GM12864 (cell line): ENCODE measurements around the gene ABHD17C.

ENCODE experiments used
- DNase-seq: peaks from one replicate; pipeline ENCODE4 v3.0.0-alpha.2; 2011; ENCODE audit warnings: low read depth
- H3K4me3 ChIP-seq: 2 replicates; pipeline ENCODE4 v1.5.1; 2011; ENCODE audit warnings: mild to moderate bottlenecking, low read depth, low read length, control low read depth
- CTCF ChIP-seq: IDR thresholded peaks from 2 replicates; pipeline ENCODE4 v1.5.1; 2011; ENCODE audit warnings: low read depth, mild to moderate bottlenecking, moderate library complexity, low read length, control low read depth, inconsistent platforms; ENCODE audit errors: missing control alignments

Gene ABHD17C

GRCh38 chr15:80662757-80663553 lies 32.2 kb upstream of the ABHD17C start:
- DNase-seq: no peak
- TF ChIP-seq CTCF: no peak
- no peak overlapping the region for H3K4me3 ChIP-seq

GRCh38 chr15:80665151-80665550 lies 30.0 kb upstream of the ABHD17C start:
- TF ChIP-seq CTCF: no peak
- no peak for DNase-seq
- H3K4me3 ChIP-seq: no peak overlapping the region

GRCh38 chr15:80667936-80668335 lies 27.2 kb upstream of the ABHD17C start:
- no peak for TF ChIP-seq CTCF
- H3K4me3 ChIP-seq: no peak overlapping the region
- DNase-seq: no peak

GRCh38 chr15:80668546-80669236 lies 26.4 kb upstream of the ABHD17C start:
- no peak overlapping the region for H3K4me3 ChIP-seq
- no peak for DNase-seq
- TF ChIP-seq CTCF: no peak

- no peak for DNase-seq
- TF ChIP-seq CTCF: no peak
- no peak overlapping the region for H3K4me3 ChIP-seq
Measured at GRCh38 chr15:80669663-80670273, 25.3 kb upstream of the ABHD17C start.

GRCh38 chr15:80673561-80674244 lies 21.4 kb upstream of the ABHD17C start:
- H3K4me3 ChIP-seq: no peak overlapping the region
- DNase-seq: no peak
- no peak for TF ChIP-seq CTCF
